ENCODE data around the gene ADM2.

ADM2 gene

DNA sequence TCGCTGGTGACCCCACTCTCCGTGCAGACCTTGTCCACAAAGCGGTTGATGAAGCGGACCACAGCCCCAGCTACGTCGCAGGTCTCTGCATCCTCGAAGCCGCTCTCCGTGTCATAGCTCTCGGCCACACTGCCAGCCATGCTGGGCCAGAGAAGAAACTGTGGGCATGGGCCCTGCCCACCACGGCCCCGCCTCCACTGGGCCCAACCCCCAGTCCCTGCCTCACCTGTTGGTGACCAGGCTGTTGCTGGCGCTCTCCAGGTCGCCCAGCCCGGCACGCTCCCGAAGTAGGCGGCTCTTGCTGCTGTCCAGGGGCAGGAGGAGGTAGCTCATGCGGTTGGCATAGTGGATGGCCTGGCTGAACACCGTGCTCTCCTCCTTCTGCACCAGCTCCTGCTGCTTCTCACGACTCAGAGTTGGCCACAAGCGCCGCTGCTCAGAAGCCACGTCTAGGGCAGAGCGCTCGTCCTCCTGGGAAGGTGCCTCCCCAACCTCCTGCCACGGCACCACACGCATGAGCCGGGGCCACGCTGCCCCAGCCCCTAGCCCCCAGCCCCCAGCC lies 19.3 kb upstream of the ADM2 start:
- no peaks in the 10 kb centered on the region for H3K4me1 Mint-ChIP-seq
- H3K36me3 Mint-ChIP-seq (ENCODE audit: low read depth), result peaks cover 26% of the 10 kb centered on the region
- H3K27ac Mint-ChIP-seq, result no peak overlapping the region
- TF ChIP-seq, protein P1, sequence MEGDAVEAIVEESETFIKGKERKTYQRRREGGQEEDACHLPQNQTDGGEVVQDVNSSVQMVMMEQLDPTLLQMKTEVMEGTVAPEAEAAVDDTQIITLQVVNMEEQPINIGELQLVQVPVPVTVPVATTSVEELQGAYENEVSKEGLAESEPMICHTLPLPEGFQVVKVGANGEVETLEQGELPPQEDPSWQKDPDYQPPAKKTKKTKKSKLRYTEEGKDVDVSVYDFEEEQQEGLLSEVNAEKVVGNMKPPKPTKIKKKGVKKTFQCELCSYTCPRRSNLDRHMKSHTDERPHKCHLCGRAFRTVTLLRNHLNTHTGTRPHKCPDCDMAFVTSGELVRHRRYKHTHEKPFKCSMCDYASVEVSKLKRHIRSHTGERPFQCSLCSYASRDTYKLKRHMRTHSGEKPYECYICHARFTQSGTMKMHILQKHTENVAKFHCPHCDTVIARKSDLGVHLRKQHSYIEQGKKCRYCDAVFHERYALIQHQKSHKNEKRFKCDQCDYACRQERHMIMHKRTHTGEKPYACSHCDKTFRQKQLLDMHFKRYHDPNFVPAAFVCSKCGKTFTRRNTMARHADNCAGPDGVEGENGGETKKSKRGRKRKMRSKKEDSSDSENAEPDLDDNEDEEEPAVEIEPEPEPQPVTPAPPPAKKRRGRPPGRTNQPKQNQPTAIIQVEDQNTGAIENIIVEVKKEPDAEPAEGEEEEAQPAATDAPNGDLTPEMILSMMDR (IDR thresholded peaks at IDR 0.05; ENCODE audit: unreplicated experiment in 3 of 3), result no peak
- H3K4me3 Mint-ChIP-seq, result no peak overlapping the region
- H3K27me3 Mint-ChIP-seq (ENCODE audit: low read depth), result no peaks in the 10 kb centered on the region
- no peaks in the 10 kb centered on the region for H3K9me3 Mint-ChIP-seq

DNA sequence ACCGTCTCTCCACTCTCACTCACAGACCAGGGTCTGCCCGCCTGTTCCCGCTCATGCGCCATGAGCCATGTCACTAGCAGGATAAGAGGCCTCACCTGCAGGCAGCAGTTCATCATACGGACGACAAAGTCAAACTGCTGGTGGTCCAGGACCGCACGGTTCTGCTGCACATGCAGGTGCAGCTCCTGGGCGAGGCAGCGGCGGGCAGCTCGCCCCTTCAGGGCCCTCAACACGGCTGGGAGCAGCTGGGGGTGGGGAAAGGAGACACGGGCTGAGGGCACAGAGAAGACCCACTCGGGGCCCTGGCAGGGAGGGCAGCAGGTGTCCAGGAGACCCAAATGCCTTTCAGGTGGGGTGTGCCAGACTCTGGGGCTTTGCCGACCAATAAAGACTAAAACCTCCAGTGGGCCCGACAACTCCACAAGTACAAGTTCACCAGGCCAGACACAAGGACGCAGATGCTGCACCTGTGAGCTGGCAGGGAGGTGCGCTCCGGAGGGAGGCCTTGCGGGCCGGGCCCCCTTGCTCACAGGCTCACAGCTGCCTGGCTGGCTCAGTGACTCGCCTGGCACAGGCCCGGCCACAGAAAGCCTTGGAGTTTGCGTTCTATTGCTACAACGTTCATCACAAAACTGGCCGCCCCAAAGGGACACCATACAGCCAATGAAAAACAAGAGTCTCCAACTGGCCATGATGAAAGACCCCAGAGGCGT lies 18.0 kb upstream of the ADM2 start:
- TF ChIP-seq, protein P1 (IDR thresholded peaks at IDR 0.05; ENCODE audit: unreplicated experiment in 3 of 3), result no peak
- H3K9me3 Mint-ChIP-seq, result no peaks in the 10 kb centered on the region
- no peaks in the 10 kb centered on the region for H3K27me3 Mint-ChIP-seq (ENCODE audit: low read depth)
- no peak overlapping the region for H3K4me3 Mint-ChIP-seq
- peaks cover 19% of the 10 kb centered on the region for H3K36me3 Mint-ChIP-seq (ENCODE audit: low read depth)
- no peaks in the 10 kb centered on the region for H3K4me1 Mint-ChIP-seq
- no peak overlapping the region for H3K27ac Mint-ChIP-seq

DNA sequence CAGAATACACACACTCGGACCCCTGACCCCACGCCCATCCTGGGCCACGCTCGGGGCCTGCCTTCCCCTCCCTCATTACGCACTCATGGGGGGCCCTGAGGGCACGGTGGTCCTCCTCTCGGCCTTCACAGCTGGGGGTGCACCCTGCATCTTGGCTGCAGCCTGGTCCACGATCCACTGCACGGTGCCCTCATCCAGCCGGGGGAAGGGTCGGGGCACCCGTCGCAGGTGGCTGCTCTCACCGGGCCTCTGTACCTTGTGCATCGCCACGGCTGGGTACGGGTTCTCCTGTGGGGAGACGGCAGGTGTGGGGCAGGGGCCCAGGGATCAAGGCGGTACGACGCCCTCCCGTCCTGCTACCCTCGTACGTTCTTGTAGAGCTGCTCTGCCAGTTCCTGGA lies 16.9 kb upstream of the ADM2 start:
- H3K9me3 Mint-ChIP-seq, result no peaks in the 10 kb centered on the region
- no peak overlapping the region for H3K4me3 Mint-ChIP-seq
- no peaks in the 10 kb centered on the region for H3K27me3 Mint-ChIP-seq (ENCODE audit: low read depth)
- peaks cover 4% of the 10 kb centered on the region for H3K4me1 Mint-ChIP-seq
- peaks cover 13% of the 10 kb centered on the region for H3K36me3 Mint-ChIP-seq (ENCODE audit: low read depth)
- TF ChIP-seq, protein P1 (IDR thresholded peaks at IDR 0.05; ENCODE audit: unreplicated experiment in 3 of 3), result no peak
- H3K27ac Mint-ChIP-seq, result no peak overlapping the region

DNA sequence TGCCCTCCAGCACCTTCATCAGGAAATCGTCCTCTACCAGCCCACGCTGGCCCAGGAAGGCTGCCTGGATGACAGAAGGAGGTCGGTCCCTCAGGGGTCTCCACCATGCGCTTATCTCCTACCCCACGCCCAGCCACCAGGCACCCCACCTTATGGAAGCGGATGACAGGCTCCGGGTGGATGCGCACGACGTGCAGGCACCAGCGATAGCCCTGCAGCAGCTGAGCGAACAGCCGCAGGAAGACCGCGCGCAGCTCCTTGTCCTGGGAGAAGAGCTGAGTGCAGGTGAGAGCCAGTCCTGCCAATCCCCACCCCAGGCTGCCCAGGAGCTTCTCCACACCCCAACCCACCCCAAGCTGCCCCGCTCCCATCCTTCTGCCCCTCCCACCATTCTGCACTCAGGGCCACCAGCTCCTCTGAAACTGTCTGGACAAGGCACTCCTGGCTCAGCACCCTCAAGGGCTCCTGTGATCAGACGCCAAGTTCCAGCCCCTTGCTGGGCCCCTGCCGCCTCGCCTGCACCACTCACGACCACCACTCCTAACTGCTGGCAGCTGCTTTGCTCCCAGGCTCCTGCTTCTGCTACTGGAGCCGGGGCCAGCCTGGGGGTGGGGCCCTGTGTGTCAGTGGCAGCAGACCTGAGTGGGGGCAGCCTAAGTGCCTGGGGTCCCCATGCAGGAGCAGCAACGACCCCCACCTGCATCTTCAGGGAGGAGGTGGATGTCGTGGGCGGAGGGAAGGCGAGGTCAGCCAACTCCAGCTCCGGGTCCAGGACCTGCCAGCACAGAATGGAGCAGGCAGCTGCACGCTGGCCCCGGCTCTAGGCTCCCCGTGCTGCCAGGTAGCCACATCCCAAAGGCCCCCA lies 16.0 kb upstream of the ADM2 start:
- TF ChIP-seq, protein P1 (IDR thresholded peaks at IDR 0.05; ENCODE audit: unreplicated experiment in 3 of 3), result no peak

GRCh38 chr22:50467341-50467740 lies 14.0 kb upstream of the ADM2 start:
- TF ChIP-seq, protein P1 (IDR thresholded peaks at IDR 0.05; ENCODE audit: unreplicated experiment in 3 of 3), result no peak
- no peak overlapping the region for H3K4me3 Mint-ChIP-seq
- H3K9me3 Mint-ChIP-seq, result no peaks in the 10 kb centered on the region
- H3K27me3 Mint-ChIP-seq (ENCODE audit: low read depth), result no peaks in the 10 kb centered on the region
- peaks cover 13% of the 10 kb centered on the region for H3K36me3 Mint-ChIP-seq (ENCODE audit: low read depth)
- no peak overlapping the region for H3K27ac Mint-ChIP-seq
- peaks cover 18% of the 10 kb centered on the region for H3K4me1 Mint-ChIP-seq

More for the DNA sequence above, 16.0 kb upstream of the ADM2 start:
- peaks cover 13% of the 10 kb centered on the region for H3K36me3 Mint-ChIP-seq (ENCODE audit: low read depth)
- H3K27me3 Mint-ChIP-seq (ENCODE audit: low read depth), result no peaks in the 10 kb centered on the region
- H3K27ac Mint-ChIP-seq, result no peak overlapping the region
- peaks cover 5% of the 10 kb centered on the region for H3K4me1 Mint-ChIP-seq
- no peaks in the 10 kb centered on the region for H3K9me3 Mint-ChIP-seq
- no peak overlapping the region for H3K4me3 Mint-ChIP-seq

All from nephron (organoid).